Measurements from ENCODE around the gene LSS.
"Not testable (repeated sequence)": the region's sequence is repeated elsewhere in the genome, so short reads cannot be mapped to it uniquely, and the experiment has no call there.

Gene LSS

GRCh38 chr21:46151989-46152926 lies 76.3 kb downstream of the LSS start:
- no peak for DNase-seq

GRCh38 chr21:46151261-46151988 lies 77.1 kb downstream of the LSS start:
- DNase-seq = no peak

- DNase-seq = no peak
Observed at GRCh38 chr21:46150491-46151121, 78.0 kb downstream of the LSS start.

GRCh38 chr21:46150073-46150472 lies 78.5 kb downstream of the LSS start:
- DNase-seq = no peak

GRCh38 chr21:46149205-46149901 lies 79.2 kb downstream of the LSS start:
- no peak for DNase-seq

- DNase-seq = no peak
Observed at GRCh38 chr21:46148106-46148505, 80.5 kb downstream of the LSS start.

GRCh38 chr21:46147429-46147828 lies 81.1 kb downstream of the LSS start:
- peak; percentile 65 for DNase-seq

- no peak for DNase-seq
Observed at GRCh38 chr21:46146856-46147255, 81.7 kb downstream of the LSS start.

GRCh38 chr21:46145840-46146691 lies 82.5 kb downstream of the LSS start:
- DNase-seq = no peak

GRCh38 chr21:46145159-46145839 lies 83.3 kb downstream of the LSS start:
- no peak for DNase-seq

- no peak for DNase-seq
Observed at GRCh38 chr21:46144464-46145070, 84.0 kb downstream of the LSS start.

- peak; percentile 43 for DNase-seq
Observed at GRCh38 chr21:46142582-46143473, 85.7 kb downstream of the LSS start.

- DNase-seq = no peak
Observed at GRCh38 chr21:46141767-46142581, 86.6 kb downstream of the LSS start.

- not testable (repeated sequence) for DNase-seq
Observed at GRCh38 chr21:46140352-46141003, 88.1 kb downstream of the LSS start.

GRCh38 chr21:46139686-46140085 lies 88.9 kb downstream of the LSS start:
- no peak for DNase-seq

GRCh38 chr21:46138383-46138970 lies 90.1 kb downstream of the LSS start:
- no peak for DNase-seq

Data from CD4-positive, alpha-beta T cell treated with Interleukin-10 for 1 hour (primary cell).